GM21515 (cell line): ENCODE measurements around the gene SLC2A8.

Experiments used
- ATAC-seq: cut with Tn5 transposase; IDR thresholded peaks from one replicate; pipeline ENCODE4 v1.9.1; 2021; ENCODE audit not compliant: unreplicated experiment

The SLC2A8 gene

GRCh38 chr9:127402401-127403090, 5.6 kb downstream of the SLC2A8 start:
- ATAC-seq, result no peak

- no peak for ATAC-seq
Measured at GRCh38 chr9:127403507-127404192, 6.7 kb downstream of the SLC2A8 start.

DNA sequence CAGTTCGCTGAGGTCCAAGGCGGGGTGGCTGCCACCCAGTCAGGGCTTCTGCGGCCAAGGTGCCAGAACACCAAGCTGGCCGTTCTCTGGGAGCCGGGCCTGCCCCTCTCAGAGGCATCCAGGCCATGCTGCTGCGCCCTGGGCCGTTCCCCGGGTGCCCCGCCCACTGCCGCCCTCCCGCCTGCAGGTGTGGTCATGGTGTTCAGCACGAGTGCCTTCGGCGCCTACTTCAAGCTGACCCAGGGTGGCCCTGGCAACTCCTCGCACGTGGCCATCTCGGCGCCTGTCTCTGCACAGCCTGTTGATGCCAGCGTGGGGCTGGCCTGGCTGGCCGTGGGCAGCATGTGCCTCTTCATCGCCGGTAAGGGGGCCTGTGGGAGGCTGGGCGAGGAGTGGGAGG, 7.7 kb downstream of the SLC2A8 start:
- no peak for ATAC-seq

DNA sequence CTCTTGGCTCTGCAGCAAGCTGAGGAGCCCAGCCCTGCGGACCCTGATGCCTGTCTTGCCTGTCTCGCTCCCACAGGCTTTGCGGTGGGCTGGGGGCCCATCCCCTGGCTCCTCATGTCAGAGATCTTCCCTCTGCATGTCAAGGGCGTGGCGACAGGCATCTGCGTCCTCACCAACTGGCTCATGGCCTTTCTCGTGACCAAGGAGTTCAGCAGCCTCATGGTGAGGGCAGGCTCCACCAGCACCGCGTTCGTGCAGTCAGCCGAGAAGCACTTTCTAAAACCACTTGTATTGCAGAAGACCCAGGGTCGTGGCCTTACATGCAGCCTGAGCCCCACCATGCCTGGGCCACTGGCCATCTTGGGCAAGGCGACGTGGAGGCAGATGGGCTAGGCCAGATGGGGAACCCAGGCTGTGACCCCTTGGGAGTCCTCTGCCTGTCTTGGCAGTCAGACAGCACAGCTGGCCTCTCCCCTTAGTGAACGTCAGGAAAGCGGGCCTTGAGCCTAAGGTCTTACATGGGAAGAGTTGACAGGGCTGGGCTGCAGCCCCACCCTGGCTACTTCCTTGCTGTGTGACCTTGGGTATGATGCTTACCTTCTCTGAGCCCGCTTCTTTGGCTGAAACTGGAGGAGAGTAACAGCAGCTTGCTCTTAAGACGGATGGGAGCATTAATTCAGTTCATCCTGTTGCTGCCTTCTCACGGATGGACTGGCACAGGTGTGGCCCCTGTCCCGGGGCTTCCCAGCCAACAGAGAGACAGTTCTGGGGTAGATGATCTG, 8.6 kb downstream of the SLC2A8 start:
- ATAC-seq, result no peak

DNA sequence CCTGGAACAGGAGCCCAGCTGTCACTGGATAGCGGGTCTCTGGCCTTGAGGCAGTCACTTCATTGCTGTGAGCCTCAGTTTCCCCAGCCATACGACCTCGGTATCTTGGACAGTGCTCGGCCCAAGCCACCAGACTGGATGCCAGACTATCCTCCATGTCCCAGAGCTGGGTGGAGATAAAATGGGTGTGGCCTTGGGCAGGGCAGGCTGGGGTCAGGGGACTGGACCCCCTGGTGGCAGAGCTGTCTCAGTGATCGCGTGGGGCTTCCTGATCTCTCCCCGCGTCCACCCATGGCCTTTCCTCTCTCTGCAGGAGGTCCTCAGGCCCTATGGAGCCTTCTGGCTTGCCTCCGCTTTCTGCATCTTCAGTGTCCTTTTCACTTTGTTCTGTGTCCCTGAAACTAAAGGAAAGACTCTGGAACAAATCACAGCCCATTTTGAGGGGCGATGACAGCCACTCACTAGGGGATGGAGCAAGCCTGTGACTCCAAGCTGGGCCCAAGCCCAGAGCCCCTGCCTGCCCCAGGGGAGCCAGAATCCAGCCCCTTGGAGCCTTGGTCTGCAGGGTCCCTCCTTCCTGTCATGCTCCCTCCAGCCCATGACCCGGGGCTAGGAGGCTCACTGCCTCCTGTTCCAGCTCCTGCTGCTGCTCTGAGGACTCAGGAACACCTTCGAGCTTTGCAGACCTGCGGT, 10.0 kb downstream of the SLC2A8 start:
- no peak for ATAC-seq

GRCh38 chr9:127407492-127407843, 10.5 kb downstream of the SLC2A8 start:
- ATAC-seq, result no peak

DNA sequence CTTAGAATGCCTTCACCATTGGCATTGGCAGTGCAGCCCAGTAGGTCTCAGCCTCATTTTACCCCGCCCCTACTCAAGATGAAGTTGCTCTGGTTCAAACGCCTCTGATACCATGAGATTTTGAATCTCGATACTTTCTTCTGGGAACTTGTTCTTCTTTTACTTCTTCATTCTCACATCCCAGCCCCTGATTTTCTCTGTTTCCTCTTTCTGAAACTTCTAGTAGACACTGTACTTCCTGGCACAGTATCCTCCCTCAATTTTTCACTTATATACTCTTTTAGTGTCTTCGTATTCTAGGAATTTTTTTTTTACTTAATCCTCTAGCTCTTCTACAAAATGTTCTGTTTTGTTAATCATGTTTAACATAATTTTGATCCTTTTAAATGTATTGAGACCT, 14.2 kb downstream of the SLC2A8 start:
- no peak for ATAC-seq

GRCh38 chr9:127415141-127415540, 18.2 kb downstream of the SLC2A8 start:
- no peak for ATAC-seq

DNA sequence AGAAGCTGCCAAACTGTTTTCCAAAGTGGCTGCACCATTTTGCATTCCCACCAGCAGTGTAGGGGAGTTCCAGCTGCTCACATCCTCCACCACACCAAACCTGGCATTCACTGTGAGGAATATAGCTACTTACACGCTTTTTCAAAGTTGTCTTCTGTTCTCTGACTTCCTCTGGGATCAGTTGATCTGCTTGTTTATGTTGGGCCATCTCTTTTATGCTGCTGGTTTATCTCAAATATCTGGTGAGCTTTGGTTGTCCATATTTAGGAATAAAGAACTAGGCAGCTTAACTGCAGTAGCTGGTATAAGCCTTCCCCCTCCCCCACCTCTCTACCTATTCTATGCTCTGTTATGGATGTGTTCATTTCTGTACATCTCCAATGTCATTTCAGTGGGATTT, 18.7 kb downstream of the SLC2A8 start:
- no peak for ATAC-seq

GRCh38 chr9:127417131-127418036, 20.4 kb downstream of the SLC2A8 start:
- ATAC-seq, result no peak

DNA sequence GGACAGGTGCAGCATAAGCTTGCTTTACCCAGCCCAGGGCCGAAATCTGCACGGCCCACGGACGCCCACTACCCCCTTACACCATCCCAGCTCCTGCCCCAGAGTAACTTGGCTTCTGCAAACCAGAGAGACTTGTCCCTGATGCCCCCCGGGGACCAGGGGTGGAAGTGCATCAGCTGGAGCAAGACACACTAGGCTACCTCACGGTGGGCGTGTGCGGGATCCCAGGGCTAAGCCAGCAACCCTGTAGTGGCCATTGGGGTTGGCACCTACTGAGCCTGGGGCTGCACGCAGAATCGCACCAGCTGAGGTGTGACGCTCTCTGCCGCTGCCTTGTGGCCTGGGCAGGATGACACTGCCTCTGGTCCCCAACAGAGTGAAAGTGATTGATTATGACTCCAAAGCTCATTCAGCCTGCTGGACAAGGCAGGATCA, 21.1 kb downstream of the SLC2A8 start:
- ATAC-seq, result no peak

DNA sequence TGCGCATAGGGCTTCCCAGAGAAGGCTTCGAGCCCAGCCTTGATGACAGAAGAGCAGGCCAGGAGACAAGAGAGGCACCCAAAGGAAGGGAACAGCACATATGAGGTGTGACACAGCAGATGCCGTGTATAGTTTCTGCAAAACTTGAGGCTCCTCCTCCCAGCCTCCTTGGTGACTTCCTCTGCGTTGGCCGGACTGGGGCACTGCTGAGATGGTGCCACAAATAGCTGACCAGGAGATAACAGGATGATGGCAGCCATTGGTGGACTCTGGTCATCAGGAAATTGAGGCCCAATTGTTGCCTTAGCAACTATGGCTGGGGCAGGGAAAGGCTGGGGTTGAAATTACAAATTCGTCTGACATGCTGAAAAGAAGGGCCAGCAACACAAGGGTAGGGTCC, 22.4 kb downstream of the SLC2A8 start:
- ATAC-seq, result no peak

DNA sequence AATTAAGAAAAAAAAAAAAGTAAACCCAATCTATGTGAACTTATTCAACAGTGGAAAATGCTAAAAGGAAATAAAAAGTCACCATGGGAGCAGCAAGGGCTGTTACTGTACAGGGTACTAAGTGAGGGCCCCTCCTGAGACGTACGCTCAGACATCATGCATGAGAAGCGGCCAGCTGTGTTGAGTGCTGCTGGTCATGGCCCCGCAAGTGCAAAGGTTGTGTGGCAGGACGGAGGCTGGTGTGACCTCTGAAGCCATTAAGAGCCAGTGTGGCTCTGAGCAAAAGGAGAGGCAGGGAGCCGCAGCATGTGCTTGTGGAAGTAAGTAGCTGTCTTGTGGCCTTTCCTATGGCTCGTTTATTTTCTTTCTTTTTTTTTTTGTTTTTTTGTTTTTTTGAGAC, 24.1 kb downstream of the SLC2A8 start:
- ATAC-seq, result no peak

DNA sequence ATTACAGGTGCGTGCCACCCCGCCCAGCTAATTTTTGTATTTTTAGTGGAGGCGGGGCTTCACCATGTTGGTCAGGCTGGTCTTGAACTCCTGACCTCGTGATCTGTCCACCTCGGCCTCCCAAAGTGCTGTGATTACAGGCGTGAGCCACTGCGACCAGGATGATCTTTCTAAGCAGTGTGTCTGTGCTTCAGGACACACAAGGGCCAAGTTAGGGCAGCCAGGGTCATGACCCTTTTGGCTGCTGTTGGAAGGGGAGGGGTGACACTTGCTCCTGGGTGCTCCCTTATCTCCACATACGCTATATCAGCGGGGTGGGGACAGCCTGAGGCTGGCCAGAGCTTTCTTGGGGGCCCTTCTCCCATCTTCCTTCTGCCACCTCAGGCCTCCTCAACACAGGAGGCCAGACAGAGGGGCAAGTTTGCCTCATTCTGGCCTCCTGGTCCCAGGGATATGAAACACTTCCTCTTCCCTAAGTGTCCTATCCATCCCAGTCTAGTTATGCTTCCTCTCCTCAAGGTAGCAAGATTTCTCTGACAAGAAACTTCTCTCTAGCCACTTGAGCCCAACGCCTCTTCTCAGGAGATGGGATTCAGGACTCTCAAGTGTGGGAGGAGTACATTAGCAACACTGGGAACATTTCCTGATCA, 25.3 kb downstream of the SLC2A8 start:
- no peak for ATAC-seq

DNA sequence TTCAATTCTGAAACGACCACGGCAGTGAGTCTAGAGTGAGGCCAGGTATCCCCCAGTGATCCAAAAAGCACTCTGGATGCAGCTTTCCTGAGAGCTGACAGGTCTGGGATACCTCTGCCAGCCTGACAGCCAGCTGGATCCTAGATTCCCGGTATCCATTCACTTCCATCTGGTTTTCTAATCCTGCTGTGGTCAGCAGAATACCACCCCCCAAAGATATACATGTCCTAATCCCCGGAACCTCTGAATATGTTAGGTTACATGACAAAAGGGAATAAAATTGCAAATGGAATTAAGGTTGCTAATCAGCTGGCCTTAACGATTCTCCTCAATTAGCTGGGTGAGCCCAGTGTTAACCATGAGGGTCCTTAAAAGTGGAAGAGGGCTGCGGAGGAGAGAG, 25.8 kb downstream of the SLC2A8 start:
- no peak for ATAC-seq

DNA sequence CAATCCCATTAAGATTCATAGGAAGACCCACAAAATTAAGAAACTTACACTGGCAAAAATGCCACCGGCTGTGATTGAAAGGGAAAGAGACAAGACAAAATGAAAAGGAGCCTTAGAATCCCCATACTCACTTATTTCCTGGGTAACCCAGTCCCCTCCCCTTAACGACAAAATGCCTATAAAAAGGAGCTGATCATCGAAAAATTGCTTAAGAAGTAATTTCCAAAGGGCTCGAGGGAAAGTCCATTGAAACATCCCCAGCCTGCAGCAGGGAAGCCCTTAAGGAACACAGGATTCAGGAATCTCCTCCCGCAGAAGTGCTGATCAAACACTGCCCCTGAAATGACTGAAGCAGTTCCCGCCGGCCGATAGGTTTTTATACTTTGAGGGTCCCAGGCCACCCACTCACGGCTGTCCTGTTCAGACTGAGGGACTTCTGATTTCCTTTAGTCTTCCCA, 26.5 kb downstream of the SLC2A8 start:
- ATAC-seq, result no peak

DNA sequence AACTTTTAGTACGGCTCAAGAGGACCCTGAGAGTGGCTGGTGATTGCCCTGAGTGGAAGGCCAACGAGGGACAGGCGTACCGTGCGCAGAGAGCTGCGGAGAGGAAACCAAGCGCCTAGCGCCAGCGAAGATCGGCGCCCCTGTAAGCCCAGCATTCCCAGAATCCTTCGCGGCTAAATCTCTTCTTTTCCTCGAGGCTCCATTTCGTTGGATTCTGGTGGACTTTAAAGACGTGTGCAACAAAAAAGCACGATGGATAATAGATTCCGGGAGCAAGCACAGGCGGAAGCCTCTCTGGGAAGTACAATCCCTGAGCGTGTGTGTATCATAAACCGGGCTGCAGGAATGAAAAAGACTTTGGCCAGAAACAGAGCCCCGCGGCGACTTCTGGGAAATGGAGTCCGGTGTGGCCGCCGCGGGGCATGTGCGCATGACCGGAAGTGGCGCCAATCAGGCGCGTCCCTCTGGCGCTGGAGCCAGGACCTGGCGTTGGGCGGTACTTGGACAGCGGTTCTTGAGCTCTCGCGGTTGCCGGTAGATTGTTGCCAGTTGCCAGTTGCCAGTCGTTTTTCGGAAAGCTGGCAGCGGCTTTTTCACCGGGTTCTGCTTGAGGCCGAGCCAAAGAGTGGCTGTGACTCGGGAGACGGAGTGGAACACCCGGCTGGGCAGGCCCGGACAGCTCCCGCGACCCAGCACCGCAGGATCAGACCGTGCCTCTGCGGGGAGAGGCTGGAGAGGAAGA, 27.1 kb downstream of the SLC2A8 start, which contains the start of gene ZNF79:
ZNF79 (plus strand) TSS at position 449 of the 742 bp plus-strand sequence. CDS start 406 bp downstream, outside the sequence.
- peak; percentile 79 for ATAC-seq

DNA sequence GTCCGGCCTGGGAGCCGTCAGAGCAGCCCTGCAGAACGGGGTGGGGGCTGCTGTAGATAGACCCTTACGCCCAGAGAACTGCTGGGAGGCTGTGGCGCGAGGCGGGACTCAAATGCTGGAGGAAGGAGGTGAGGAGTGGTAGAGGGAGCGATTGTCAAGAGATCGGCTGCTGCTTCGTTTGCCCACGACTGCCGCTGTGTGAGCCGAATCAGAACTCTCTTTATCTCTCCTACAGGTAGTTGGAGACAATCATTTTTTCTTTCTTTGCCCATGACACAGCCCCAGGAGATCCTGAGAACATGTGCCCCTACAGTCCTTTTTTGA, 27.7 kb downstream of the SLC2A8 start:
- no peak for ATAC-seq

DNA sequence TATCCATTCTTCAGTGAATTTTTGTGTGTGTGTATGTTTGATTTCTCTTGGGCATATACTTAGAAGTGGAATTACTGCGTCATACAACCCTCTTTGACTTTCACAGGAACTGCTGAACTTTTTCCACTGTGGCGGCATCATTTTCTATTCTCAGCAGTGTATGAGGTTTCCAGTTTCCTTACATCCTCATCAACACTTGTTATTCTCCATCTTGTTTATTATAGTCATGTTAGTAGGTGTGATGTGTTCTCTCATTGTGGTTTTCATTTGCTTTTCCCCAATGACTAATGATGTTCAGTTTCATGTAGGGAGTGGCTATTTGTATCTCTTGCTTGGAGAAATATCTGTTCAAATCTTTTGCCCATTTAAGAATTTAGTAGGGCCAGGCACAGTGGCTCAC, 29.8 kb downstream of the SLC2A8 start:
- ATAC-seq, result no peak
